AG09319 (cell line): ENCODE data around the gene PRSS35.
"Not testable (repeated sequence)": the region's sequence is repeated elsewhere in the genome, so short reads cannot be mapped to it uniquely, and the experiment has no call there.

ENCODE experiments used
- DNase-seq: peaks from one replicate; pipeline ENCODE4 v3.0.0-alpha.2; 2010; ENCODE audit warnings: low read depth; ENCODE audit errors: extremely low read depth
- CTCF ChIP-seq: IDR thresholded peaks from 2 replicates; pipeline ENCODE4 v1.5.1; 2011; ENCODE audit warnings: low read depth, mild to moderate bottlenecking, inconsistent platforms, low read length, moderate library complexity

PRSS35 gene

GRCh38 chr6:83517500-83517899 lies 5.2 kb downstream of the PRSS35 start:
- no peak for DNase-seq
- no peak for TF ChIP-seq CTCF

GRCh38 chr6:83518816-83519480 lies 6.6 kb downstream of the PRSS35 start:
- TF ChIP-seq CTCF: peak; percentile 51

GRCh38 chr6:83536034-83536646 lies 23.8 kb downstream of the PRSS35 start:
- peak; percentile 83 for TF ChIP-seq CTCF
- DNase-seq: peak; percentile 22

More at GRCh38 chr6:83518816-83519480, 6.6 kb downstream of the PRSS35 start:
- DNase-seq: no peak

- no peak for DNase-seq
- no peak for TF ChIP-seq CTCF
These were observed 24.6 kb downstream of the PRSS35 start for GRCh38 chr6:83536647-83537589.

- TF ChIP-seq CTCF: no peak
- no peak for DNase-seq
These were observed 27.3 kb downstream of the PRSS35 start for GRCh38 chr6:83539678-83540077.

- TF ChIP-seq CTCF: no peak
- no peak for DNase-seq
These were observed 34.3 kb downstream of the PRSS35 start for GRCh38 chr6:83546636-83547035.

- not testable (repeated sequence) for DNase-seq
These were observed 38.1 kb downstream of the PRSS35 start for GRCh38 chr6:83550482-83550881.

GRCh38 chr6:83551748-83552147 lies 39.4 kb downstream of the PRSS35 start:
- DNase-seq: not testable (repeated sequence)
